Upper lobe of left lung (tissue), 6 donors: ENCODE measurements around the gene IL4R. TPM values are rescaled to one million over a fixed set of nuclear protein-coding genes. Genes with fewer than 3 reads are reported as not detected.

Experiments
- ATAC-seq, 2 donors: fragments of 200-7000 bp; cut with Tn5 transposase; one replicate each; pipeline ENCODE4 v1.9.1; 2022; ENCODE audit warnings: mild to moderate bottlenecking in 2 of 2, moderate library complexity in 2 of 2; ENCODE audit not compliant: low FRiP score in 2 of 2
- DNase-seq, 2 donors: peaks; one replicate each; pipeline ENCODE4 v3.0.0-alpha.2; 2019 to 2020
- H3K27ac ChIP-seq, 4 donors: fragments of 200-600 bp; sonication (generic); one replicate each; pipeline ENCODE4 v1.5.1; 2016 to 2019
- H3K27me3 ChIP-seq, 4 donors: fragments of 200-600 bp; sonication (generic); one replicate each; pipeline ENCODE4 v1.5.1; 2017 to 2019
- H3K36me3 ChIP-seq, 4 donors: fragments of 200-600 bp; sonication (generic); one replicate each; pipeline ENCODE4 v1.5.1; 2016 to 2019
- H3K4me1 ChIP-seq, 4 donors: fragments of 200-600 bp; sonication (generic); one replicate each; pipeline ENCODE4 v1.5.1; 2018 to 2019
- H3K4me3 ChIP-seq, 4 donors: fragments of 200-600 bp; sonication (generic); one replicate each; pipeline ENCODE4 v1.5.1; 2017 to 2019; ENCODE audit warnings: mild to moderate bottlenecking in 2 of 4, moderate library complexity in 1 of 4
- H3K9me3 ChIP-seq, 4 donors: fragments of 200-600 bp; sonication (generic); one replicate each; pipeline ENCODE4 v1.5.1; 2018 to 2019
- CTCF ChIP-seq, 6 experiments: fragments of 450-650 bp in 4 of 6; fragments of 200-600 bp in 2 of 6; sonication (generic) in 2 of 6; IDR thresholded peaks; one replicate each; pipeline ENCODE4 v1.5.1; 2016 to 2019; ENCODE audit warnings: antibody characterized with exemption in 6 of 6
- EP300 ChIP-seq, 4 donors: sonication (generic); formaldehyde crosslinking; IDR thresholded peaks; one replicate each; pipeline ENCODE4 v1.5.1; 2017; ENCODE audit warnings: antibody characterized with exemption in 4 of 4, control low read depth in 2 of 4
- POLR2A ChIP-seq, 4 donors: fragments of 450-650 bp; IDR thresholded peaks; one replicate each; pipeline ENCODE4 v1.5.1; 2016 to 2017; ENCODE audit warnings: antibody characterized with exemption in 4 of 4, mild to moderate bottlenecking in 2 of 4
- POLR2AphosphoS5 ChIP-seq, 2 donors: sonication (generic); formaldehyde crosslinking; IDR thresholded peaks; one replicate each; pipeline ENCODE4 v1.5.1; 2017; ENCODE audit warnings: antibody characterized with exemption in 2 of 2
- WGBS, 2 donors: methylation state at CpG; one replicate each; pipeline ENCODE4 v1.1.5; 2017 to 2018; 5-methylcytosine and 5-hydroxymethylcytosine counted together
- total RNA-seq, 6 donors: library from RNA; depleted of rRNA in 4 of 6; stranded (reverse); fragments of >200 nt in 4 of 6; gene quantifications; one replicate each; pipeline versions ENCODE4 v1.1.0 to v1.2.1, GENCODE V29; 2016 to 2021
- donor health status: DM: no; HTN: no; CAD: no; lungs with moderate emphysema.
- donor health status: DM: no; HTN: yes; CAD: no; lungs with severe emphysema.

IL4R gene
- total RNA-seq, 6 donors from 2014 or later: 87.0 to 202 (median 153) TPM

DNA sequence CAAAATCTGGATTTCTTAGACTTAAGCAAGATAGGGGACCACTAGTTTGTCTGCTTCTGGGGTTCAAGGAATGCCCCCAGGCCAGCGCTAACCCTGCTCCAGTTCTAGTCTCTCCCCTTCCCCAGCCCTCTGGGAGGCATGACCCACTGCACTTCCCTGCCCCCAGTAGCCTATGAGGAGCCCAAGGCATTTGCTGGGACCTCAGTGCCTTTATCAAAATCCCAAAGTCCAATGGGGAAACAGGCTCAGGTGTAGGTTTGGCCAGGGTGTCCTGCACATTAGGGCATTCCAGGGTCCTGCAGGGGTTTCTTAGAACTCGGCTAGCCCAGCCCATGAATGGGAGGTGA lies 1.2 kb downstream of the IL4R start:
- DNase-seq (no peak), ATAC-seq (no peak)
- H3K27ac ChIP-seq: peak overlapping the region; percentile 98 to 100 (median 100)
- WGBS, 2 donors: 67 to 72% methylated on average over 2 of the region's 2 CpGs
- peak overlapping the region; percentile 33 to 96 (median 94) for H3K4me3 ChIP-seq
- TF ChIP-seq POLR2A (IDR thresholded peaks at IDR 0.05) (no peak), POLR2AphosphoS5 (IDR thresholded peaks at IDR 0.05) (no peak), CTCF (IDR thresholded peaks at IDR 0.05) (no peak), EP300 (IDR thresholded peaks at IDR 0.05) (no peak)
- no peaks in the 10 kb centered on the region for H3K9me3 ChIP-seq
- H3K27me3 ChIP-seq: no peaks in the 10 kb centered on the region
- H3K36me3 ChIP-seq: peaks cover 0 to 8% (median 0%) of the 10 kb centered on the region in 4 donors
- peaks cover 48 to 65% (median 61%) of the 10 kb centered on the region in 4 donors for H3K4me1 ChIP-seq

DNA sequence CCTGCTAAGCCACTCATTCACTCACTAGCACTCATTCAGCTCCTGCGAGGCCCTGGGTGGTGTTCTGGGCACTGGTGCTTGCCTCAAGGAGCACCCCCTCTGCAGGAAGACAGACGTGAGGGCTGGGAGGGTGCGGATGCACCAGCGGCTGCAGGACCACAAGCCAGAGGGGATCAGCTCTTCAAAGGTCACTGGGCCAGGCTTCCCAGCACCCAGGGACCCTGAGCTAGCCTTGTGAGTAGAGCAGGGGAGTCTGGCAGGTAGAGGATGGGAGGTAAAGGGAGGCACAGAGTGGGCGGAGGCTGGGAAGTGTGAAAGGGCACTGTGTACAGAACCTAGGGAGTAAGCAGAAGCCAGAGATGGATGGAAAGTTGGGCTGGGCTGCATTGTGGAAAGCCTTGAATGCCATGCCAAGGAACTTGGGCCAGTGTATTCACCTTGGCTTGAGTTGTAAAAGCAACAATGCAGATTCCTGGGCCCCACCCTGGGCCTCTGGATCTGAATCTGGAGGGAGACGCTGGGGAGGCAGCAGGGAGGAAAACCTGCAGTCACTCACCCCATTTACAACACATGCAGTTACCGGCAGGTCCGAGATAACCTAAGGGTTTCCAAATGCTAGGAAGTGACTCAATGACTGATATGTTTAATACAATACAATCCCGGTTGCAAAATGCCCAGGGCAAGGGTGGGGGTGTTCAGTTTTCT lies 1.7 kb downstream of the IL4R start:
- Histone ChIP-seq H3K36me3 (peaks cover 0 to 13% (median 0%) of the 10 kb centered on the region in 4 donors), H3K4me1 (peaks cover 53 to 71% (median 66%) of the 10 kb centered on the region in 4 donors), H3K4me3 (peak overlapping the region; percentile 33 to 96 (median 94)), H3K27me3 (no peaks in the 10 kb centered on the region), H3K27ac (peak overlapping the region; percentile 98 to 100 (median 100)), H3K9me3 (no peaks in the 10 kb centered on the region)
- DNase-seq (peak; percentile 58 to 77), ATAC-seq (peak; percentile 6 to 32)
- TF ChIP-seq POLR2AphosphoS5 (IDR thresholded peaks at IDR 0.05) (peak; percentile 74 to 97), CTCF (IDR thresholded peaks at IDR 0.05) (peak in 2 of 6 experiments; percentile 10 to 26), POLR2A (IDR thresholded peaks at IDR 0.05) (peak in 2 of 4 donors; percentile 15 to 36), EP300 (IDR thresholded peaks at IDR 0.05) (peak in 3 of 4 donors; percentile 95 to 98 (median 98))
- WGBS, 2 donors: 13 to 16% methylated on average over 5 to 9 of the region's 9 CpGs

DNA sequence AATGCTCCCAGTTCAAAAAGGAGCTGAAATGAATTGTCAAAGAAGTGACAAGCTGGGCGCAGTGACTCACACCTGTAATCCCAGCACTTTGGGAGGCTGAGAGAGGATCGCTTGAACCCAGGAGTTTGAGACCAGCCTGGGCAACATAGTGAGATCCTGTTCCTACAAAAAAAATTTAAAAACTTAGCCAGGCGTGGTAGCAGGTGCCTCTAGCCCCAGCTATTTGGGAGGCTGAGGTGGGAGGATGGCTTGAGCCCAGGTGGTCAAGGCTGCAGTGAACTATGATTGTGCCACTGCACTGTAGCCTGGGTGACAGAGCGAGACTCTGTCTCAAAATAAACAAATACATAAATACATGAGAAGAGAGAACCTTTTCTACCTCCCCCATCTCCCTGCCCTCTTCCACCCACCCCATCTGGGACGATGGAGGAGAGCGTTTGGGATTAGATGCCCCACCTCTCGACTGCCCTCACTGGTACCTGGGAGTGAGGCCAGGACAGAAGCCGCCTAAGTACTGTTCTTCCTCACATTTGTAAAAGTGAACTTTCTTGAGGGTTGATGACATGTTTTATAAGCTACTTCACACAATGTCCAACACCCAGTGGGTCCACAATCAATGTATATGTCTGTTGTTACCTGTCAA lies 2.4 kb downstream of the IL4R start:
- Histone ChIP-seq H3K4me3 (peak overlapping the region; percentile 9 to 96 (median 94)), H3K27ac (peak overlapping the region; percentile 98 to 100 (median 100)), H3K36me3 (peaks cover 0 to 14% (median 0%) of the 10 kb centered on the region in 4 donors), H3K27me3 (no peaks in the 10 kb centered on the region), H3K4me1 (peaks cover 60 to 77% (median 73%) of the 10 kb centered on the region in 4 donors), H3K9me3 (no peaks in the 10 kb centered on the region)
- DNase-seq (peak in 1 of 2 donors; percentile 21), ATAC-seq (no peak)
- TF ChIP-seq EP300 (IDR thresholded peaks at IDR 0.05) (no peak), CTCF (IDR thresholded peaks at IDR 0.05) (no peak), POLR2A (IDR thresholded peaks at IDR 0.05) (no peak), POLR2AphosphoS5 (IDR thresholded peaks at IDR 0.05) (no peak)
- WGBS, 2 donors: 54 to 56% methylated on average over 8 of the region's 8 CpGs

- H3K27me3 ChIP-seq: no peaks in the 10 kb centered on the region
- peaks cover 0 to 14% (median 0%) of the 10 kb centered on the region in 4 donors for H3K36me3 ChIP-seq
- peak overlapping the region; percentile 98 to 100 (median 100) for H3K27ac ChIP-seq
- peaks cover 70 to 87% (median 84%) of the 10 kb centered on the region in 4 donors for H3K4me1 ChIP-seq
- ATAC-seq (no peak), DNase-seq (peak in 1 of 2 donors; percentile 21)
- TF ChIP-seq CTCF (IDR thresholded peaks at IDR 0.05) (no peak), EP300 (IDR thresholded peaks at IDR 0.05) (no peak), POLR2AphosphoS5 (IDR thresholded peaks at IDR 0.05) (no peak), POLR2A (IDR thresholded peaks at IDR 0.05) (no peak)
- 17 to 50% methylated on average over 1 to 7 of the region's 7 CpGs for WGBS, 2 donors
- H3K4me3 ChIP-seq: peak overlapping the region in 1 of 4 donors; percentile 95
- H3K9me3 ChIP-seq: no peaks in the 10 kb centered on the region
Measured at GRCh38 chr16:27317320-27317719, 3.5 kb downstream of the IL4R start.
